Epithelial cell of proximal tubule (primary cell): ENCODE results near the gene GRM4. TPM values are rescaled to one million over a fixed set of nuclear protein-coding genes. Genes with fewer than 3 reads are reported as not detected.

ENCODE experiments used
- DNase-seq: peaks from one replicate; pipeline ENCODE4 v3.0.0-alpha.2; 2011; ENCODE audit warnings: low read depth
- H3K4me3 ChIP-seq: 2 replicates; pipeline ENCODE4 v1.5.1; 2011; ENCODE audit warnings: low read depth, mild to moderate bottlenecking, low read length
- CTCF ChIP-seq: conservative IDR thresholded peaks from 2 replicates; pipeline ENCODE4 v1.5.1; 2012; ENCODE audit warnings: low read depth, mild to moderate bottlenecking, low read length
- total RNA-seq: library from RNA; depleted of rRNA; stranded (reverse); fragments of >200 nt; gene quantifications from 2 replicates; pipeline ENCODE4 v1.2.3, GENCODE V29; 2015

Gene GRM4
- total RNA-seq, 1 donor from 2014 or later, result not detected

- H3K4me3 ChIP-seq, result no peak overlapping the region
- TF ChIP-seq CTCF, result no peak
- DNase-seq, result no peak
Observed at GRCh38 chr6:34098045-34098936, 47.6 kb downstream of the GRM4 start.

- no peak for TF ChIP-seq CTCF
- DNase-seq, result no peak
Observed at GRCh38 chr6:34096814-34097213, 49.1 kb downstream of the GRM4 start.

GRCh38 chr6:34096193-34096592 is 49.7 kb downstream of the GRM4 start:
- no peak for DNase-seq
- no peak for TF ChIP-seq CTCF
- H3K4me3 ChIP-seq, result no peak overlapping the region

More at GRCh38 chr6:34096814-34097213, 49.1 kb downstream of the GRM4 start:
- H3K4me3 ChIP-seq, result no peak overlapping the region

- DNase-seq, result no peak
- TF ChIP-seq CTCF, result no peak
- no peak overlapping the region for H3K4me3 ChIP-seq
Observed at GRCh38 chr6:34095741-34096140, 50.1 kb downstream of the GRM4 start.

GRCh38 chr6:34095136-34095505 is 50.8 kb downstream of the GRM4 start:
- DNase-seq, result no peak
- TF ChIP-seq CTCF, result no peak
- no peak overlapping the region for H3K4me3 ChIP-seq

GRCh38 chr6:34094474-34095135 is 51.3 kb downstream of the GRM4 start:
- DNase-seq, result no peak
- no peak overlapping the region for H3K4me3 ChIP-seq
- no peak for TF ChIP-seq CTCF
